Fibroblast of gingiva (primary cell): ENCODE data around the gene CLSTN3.
A peak's percentile ranks its signal among the peaks of the same experiment; 100 is the strongest.
"Not testable (repeated sequence)": the region's sequence is repeated elsewhere in the genome, so short reads cannot be mapped to it uniquely, and the experiment has no call there.

Experiments used
- DNase-seq: peaks from one replicate; pipeline ENCODE4 v3.0.0-alpha.2; 2011; ENCODE audit warnings: low read depth

The CLSTN3 gene

DNA sequence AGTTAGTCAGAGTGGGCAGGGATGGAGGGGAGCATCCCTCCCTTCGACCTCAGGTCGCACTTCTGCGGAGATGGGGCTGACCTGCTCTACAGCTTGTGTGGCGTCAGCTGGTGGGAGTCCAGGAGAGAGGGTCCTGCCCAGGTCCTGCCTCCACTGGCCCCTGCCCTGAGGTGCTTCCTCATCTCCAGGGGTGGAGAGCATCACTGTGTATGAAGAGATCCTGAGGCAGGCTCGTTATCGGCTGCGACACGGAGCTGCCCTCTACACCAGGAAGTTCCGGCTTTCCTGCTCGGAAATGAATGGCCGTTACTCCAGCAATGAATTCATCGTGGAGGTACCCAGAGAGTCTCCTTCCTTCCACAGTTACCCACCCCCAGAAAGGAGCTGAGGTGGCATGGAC lies 20.2 kb downstream of the CLSTN3 start:
- DNase-seq: no peak

DNA sequence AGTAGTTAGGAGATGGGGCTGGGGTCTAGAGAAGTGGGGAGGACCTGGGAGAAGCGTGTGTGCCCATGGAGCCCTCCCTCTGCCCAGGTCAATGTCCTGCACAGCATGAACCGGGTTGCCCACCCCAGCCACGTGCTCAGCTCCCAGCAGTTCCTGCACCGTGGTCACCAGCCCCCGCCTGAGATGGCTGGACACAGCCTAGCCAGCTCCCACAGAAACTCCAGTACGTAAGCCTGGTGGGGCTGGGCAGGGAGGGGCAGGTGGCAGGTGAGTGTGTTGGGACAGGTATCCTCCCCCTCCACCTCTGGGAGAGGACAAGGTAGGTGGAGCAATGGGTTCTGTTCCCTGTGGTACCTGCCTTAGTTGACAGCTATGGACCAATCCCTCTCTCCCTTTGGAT lies 20.7 kb downstream of the CLSTN3 start:
- DNase-seq: no peak

DNA sequence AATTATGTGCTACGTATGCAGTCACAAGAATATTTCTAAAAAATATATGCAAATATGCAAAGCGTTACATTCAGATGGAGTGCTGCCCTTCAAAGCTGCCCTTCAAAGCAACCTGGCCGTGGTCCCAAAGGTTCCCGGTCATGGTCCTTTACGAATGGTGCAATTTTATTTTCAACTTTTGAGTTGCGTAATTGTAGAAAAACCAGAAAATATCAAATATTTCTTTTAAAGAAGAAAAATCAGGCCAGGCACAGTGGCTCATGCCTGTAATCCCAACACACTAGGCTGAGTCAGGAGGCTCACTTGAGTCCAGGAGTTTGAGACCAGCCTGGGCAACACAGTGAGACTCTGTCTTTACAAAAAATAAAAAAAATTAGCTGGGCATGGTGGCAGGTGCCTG lies 21.4 kb downstream of the CLSTN3 start:
- peak; percentile 25 for DNase-seq

DNA sequence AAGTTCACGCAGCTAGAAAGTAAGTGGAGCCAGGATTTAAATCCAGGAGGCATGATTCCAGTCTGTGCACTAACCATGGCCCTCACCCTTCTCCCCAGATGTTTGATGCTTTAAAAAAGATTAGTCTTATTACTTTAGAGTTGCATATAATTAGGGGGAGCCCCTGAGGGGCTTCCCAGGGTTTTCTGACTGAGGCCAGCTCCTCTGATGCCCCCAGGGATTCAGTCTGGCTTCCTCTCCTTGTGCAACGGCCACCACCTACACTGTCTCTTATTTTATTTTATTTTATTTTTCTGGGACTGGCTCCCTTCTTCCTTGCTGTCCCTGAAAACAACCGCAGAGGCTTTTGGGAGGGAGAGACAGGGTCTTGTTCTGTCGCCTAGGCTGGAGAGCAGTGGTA lies 22.6 kb downstream of the CLSTN3 start:
- DNase-seq: no peak

DNA sequence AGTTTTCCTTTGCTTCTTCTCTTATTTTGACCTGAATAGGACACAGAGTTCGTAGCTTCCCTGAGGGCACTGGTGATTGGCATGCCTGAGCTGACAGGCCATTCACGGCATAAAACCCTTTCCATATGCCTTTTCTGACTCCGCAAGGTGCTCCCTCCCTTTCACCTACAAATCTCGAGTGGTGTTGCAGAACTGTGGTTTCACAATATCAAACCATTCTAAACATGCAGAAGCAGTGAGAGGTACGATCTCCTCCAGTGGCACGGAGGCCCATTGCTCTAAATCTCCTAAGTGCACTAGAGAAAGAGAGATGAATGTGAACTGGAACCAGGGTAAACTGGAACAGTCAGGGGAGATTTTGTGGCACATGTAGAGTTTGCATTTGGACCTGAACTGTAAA lies 23.9 kb downstream of the CLSTN3 start:
- no peak for DNase-seq

DNA sequence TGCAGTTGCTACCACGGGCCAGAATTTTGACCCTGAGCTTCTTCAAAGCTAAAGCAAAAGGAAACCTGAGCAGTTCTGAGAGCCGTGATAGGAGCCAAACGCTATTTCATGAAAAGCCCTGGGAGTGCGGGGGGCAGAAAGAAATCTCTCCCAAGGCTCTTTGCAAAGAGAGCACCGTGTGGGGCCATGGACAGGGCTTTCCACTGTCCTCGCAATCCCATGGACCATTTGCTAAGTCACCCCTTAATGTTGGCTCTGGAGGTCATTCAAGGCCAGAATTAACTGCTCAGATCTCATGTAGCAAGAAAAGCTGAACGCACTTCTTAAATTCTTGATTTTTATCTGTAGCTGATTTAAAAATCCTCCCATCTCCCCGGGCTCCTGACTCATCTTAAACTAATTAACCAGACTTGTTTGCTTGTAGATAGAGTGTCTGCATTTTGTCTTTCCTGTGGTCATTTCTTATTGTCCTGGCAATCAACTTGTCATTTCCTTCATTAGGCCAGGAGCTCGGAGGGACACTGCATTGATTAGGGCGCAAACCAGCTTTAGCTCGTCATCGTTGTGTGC lies 24.8 kb downstream of the CLSTN3 start:
- no peak for DNase-seq

DNA sequence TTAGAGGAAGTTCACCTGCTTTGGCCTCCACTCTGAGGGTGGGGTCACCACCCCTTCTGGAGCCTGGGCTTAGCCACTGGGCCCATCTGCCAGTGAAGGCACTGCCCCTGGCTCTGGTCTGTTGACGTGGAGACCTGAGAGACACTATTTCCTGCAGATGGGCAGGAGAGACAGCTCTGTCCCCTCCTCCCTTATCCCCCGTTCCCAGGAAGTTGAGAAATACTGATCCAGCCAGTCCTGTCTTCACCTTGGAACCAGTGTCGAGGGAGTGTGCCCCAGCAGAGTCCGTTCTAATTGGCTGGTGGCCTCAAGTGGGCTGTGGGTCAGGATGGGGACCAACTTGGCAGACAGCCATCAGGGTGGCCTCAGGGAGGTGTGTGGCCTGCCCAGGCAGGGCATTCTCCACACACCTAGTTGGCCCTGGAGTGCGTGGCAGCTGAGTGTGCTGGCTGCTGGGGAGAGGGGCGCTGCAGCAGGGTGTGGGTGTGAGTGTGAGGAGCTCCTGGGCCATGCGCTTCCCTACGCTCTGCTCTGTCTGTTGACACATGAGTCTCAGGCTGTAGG lies 25.4 kb downstream of the CLSTN3 start:
- no peak for DNase-seq

DNA sequence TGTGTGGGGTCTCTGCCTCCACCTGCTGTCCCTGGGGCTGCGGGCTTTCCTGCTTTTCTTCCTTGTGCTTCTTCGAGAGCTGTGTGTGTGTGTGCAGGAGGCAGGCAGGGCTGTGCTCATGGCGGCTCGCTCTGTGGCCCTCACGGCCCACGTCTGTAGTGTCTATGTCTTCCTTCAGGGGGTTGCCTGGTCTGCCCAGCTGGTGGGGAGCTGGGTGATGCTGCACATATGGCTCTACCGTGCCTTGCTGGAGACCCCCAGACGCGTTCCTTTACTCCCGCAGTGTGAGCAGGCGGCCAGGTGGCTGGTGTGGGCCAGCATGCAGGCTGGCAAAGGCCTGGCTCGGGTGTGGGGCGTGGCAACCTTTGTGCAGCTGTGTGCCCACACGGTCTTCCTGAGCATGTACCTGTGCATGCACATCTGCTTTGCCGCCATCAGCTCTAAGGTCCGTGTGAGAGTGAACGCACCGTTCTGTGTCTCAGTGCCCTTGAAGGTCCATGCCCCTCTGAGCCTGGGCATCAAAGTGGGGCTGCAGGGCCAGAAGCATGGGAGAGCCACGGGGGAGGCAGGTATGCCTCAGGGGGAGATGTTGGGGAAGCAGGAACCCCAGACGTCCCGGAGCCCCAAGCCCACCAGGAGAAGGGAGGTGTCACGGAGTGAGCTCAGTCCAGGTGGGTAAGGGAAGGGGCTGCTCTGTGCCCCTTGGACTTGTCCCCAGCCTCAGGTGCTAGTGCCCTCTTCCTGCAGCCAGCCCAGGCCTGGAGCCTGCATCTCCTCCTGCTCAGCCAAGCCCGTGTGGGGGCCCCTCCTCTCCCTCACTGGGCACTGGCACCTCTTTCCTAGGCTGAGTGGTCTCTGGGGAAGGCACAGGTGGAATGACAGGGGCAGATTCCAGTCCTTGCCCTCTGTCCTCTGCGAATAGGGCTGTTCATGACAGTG lies 26.4 kb downstream of the CLSTN3 start:
- no peak for DNase-seq

DNA sequence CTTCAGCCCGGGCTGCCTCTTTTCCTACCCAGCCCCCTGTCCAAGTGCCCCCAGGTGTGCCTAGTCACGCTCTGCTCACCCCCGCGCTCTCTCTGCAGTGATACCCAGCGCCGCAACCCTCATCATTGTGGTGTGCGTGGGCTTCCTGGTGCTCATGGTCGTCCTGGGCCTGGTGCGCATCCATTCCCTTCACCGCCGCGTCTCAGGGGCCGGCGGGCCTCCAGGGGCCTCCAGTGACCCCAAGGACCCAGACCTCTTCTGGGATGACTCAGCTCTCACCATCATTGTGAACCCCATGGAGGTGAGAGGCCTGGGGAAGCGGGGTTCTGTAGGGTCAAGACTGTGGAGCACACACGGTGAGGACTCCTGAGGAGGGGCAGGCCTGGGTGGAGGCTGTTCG lies 27.2 kb downstream of the CLSTN3 start:
- no peak for DNase-seq

DNA sequence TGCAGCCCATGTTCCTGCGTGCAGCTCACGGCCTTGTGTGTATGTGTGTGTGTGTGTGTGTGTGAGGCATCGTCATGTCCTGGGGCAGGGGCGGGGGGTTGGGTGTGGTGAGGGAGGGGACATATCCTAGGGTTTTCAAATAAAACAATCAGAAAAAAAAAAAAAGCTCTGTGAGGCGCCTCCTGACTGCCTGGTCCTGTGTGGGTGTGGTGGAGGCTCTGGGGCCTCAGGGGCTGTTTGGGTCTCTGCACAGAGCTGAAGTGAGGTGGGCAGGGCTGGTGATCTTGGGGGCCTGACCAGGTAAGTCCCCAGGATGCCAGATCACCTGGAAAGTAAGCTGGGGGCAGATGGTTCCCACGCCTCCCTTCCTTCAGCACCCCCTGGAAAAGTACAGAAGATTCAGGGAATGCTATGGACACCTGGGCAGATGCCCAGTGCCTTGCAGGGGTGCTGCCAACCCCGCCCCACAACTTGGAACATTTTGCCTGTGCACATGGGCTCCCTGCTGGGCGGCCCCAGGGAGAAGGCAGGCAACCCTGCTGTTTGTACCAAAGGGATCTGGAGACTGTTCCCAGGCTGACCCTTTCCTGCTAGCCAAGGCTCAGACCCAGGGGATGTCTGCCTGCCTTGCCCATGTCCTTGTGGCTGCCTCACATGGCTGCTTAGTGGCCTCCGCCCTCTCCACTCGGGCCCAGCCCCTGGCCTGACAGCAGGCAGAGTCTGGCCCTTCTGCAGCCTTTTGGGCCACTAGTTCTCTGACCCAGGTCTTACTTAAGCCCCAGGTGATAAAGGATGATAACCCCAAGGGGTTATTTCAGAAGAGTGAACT lies 28.8 kb downstream of the CLSTN3 start:
- DNase-seq: peak; percentile 32

DNA sequence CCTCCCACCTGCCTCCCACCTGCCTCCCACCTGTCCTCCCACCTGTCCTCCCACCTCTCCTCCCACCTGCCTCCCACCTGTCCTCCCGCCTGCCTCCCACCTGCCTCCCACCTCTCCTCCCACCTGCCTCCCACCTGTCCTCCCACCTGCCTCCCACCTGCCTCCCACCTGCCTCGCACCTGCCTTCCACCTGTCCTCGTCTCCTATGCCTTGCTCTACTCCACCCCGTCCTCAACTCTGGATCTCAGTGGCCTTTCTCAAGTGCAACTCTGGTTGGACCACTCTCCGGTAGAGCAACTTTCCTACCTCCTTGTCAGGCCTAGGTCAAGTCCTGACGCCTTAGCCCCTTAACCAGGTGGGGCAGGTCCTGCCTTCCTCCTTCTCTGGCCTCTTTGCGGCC lies 30.0 kb downstream of the CLSTN3 start:
- no peak for DNase-seq

DNA sequence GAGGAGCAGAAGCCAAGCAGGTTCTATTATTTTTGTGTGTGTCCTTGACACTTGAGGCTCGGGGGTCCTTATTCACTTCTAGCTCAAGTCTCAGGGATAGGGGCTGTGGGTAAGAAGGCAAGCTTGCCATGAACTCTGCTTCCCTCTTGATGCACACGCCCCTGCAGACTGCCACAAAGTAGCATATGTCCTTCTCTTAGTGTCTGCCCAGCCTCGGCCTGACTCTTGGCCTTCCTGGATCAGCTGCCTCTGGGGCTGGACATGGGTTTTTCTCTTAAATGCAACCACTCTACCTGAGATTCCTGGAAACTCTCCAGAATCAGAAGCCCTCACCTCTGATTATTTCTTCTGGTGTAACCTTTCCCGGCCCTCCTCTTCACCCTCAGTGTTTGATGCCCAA lies 31.2 kb downstream of the CLSTN3 start:
- DNase-seq: no peak

DNA sequence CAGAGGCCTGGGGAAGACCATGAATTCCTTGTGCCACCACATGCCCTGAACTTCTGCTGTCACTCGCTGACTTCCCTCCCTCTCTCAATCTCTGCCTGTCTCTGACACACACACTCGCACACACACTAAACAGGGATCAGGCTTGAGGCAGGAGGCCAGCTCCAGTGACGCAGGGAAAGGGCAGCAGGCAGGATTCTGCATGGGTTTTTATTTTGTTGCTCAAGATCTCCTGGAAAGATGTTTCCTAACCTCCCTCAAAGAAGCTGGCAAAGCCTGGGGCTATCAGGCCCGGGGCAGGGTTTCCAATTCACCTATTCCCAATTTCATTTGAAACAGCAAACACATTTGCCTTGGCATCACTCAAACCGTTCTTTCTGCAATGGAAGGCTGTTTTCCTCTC lies 31.6 kb downstream of the CLSTN3 start:
- DNase-seq: peak; percentile 95

DNA sequence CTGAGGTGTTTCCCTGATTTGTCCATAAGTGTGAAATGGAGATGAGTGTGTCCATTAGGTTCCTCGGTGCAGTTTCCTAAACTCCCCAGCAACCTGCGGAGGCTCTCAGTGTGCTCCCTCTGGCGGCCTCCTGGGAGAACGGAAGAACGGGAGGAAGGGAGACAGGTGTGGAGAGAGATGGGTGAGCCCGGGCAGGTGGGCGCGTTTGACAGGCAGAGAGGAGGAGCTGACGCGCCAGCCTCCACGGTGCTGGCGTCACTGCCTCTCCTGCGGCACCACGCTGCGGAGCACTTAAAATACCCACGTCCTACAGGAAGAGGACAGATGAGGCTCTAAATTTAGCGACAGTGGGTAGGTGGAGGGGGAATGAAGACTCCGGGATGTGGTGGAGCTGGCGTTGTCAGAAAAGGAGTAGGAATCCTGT lies 32.5 kb downstream of the CLSTN3 start:
- no peak for DNase-seq

DNA sequence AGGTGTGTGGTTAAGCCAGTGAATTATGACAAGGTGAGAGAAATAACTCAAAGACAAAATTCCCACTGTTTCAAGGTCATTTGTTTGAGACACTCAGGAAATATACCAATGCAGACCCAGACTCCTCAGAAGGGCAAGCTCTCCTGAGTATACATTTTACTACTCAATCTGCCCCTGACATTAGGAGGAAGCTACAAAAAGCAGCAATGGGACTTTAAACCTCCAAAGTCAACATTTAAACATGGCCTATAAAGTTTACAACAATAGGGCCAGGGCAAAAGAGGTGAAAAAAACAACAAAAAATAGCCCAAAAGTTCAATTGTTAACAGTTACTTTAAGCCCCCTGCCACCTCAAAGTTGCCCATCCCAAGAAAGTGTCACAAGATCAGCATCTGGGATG lies 39.8 kb downstream of the CLSTN3 start:
- DNase-seq: no peak

DNA sequence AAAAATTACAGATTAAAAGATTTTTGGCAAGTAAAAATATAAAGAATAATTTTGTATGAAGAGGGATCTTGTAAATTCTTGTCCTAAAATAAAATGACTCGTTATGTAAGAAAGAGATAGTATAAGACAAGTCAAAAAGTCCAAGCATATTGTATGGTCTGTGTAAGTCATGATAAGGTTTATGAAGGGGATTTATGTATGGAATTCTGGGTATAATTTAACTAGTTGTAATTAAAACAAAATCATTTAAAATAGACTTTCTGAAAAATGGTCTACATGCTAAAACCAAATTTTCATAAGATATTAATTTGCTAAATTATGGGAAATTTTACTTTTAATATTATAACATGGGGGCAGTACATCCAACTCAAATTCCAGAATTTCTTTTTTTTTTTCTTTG lies 41.7 kb downstream of the CLSTN3 start:
- no peak for DNase-seq

DNA sequence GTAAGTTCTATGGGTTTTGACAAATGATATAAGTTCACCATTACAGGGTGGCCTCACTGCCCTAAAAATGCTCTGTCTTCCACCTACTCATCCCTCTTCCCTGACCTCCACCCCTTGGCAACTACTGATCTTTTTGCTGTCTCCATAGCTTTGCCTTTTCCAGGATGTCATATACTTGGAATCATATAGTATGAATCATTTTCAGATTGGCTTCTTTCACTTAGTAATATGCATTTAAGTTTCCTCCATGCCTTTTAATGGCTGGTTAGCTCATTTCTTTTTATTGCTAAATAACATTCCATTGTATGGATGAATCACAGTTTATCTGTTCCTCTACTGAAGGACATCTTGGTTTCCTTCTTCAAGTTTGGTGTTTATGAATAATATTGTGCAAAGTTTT lies 45.3 kb downstream of the CLSTN3 start:
- no peak for DNase-seq

DNA sequence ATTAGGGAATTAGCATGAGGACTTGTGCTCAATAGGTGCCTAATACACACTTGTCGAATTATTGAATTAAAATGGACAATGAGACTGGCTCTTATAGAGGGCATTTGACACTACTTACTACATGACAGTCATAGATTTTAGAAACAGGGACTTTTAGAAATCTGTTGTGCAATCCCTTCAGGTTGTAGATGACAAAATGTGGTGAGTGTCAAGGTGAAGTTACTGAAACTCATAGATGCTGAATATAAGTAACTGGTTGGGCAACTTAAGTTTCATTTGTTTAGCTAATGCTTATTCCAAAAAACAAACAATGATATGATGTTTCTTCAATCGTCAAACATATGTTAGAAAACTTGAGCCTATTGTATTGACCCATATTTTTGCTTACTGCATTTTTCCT lies 46.4 kb downstream of the CLSTN3 start:
- no peak for DNase-seq

DNA sequence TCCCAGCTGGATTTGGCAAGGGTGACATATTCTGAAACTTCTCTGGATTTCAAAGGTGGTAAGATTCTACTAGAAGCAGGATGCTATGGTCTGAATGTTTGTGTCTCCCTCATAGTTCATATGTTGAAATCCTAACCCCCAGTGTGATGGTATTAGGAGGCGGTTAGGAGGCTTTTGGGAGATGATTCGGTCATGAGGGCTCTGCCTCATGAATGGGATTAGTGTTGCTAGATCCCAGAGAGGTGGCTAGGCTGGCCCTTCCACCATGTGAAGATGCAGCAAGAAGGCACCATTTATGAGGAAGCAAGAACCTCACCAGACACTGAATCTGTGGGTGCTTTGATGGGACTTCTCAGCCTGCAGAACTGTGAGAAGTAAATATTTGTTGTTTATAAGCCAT lies 48.3 kb downstream of the CLSTN3 start:
- DNase-seq: no peak

DNA sequence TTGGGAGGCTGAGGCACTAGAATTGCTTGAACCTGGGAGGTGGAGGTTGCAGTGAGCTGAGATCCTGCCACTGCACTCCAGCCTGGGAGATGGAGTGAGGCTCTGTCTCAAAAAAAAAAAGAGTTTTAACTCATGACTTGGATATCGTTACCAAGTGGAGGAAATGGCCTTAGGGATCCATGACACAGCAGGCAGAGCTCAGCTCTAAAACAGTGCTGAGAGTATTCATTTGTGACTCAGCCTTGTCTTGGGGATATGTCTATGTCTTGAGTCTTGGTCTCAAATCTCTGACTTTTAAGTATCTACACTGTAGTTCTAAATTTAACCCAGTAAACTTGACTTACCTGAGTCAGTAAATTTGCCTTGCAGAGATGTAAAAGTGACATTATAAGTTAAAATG lies 50.5 kb downstream of the CLSTN3 start:
- no peak for DNase-seq

DNA sequence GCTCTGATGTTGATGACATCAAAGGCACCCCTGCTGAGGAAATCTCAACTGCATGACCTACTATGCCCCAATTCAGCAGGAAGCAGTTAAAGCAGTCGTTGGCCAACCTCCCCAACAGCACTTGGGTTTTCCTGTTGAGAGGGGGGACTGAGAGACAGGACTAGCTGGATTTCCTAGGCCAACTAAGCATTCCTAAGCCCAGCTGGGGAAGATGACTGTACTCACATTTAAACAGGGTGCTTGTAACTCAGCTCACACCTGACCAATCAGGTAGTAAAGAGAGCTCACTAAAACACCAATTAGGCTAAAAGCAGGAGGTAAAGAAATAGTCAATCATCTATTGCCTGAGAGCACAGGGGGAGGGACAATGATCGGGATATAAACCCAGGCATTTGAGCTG lies 55.9 kb downstream of the CLSTN3 start:
- not testable (repeated sequence) for DNase-seq

DNA sequence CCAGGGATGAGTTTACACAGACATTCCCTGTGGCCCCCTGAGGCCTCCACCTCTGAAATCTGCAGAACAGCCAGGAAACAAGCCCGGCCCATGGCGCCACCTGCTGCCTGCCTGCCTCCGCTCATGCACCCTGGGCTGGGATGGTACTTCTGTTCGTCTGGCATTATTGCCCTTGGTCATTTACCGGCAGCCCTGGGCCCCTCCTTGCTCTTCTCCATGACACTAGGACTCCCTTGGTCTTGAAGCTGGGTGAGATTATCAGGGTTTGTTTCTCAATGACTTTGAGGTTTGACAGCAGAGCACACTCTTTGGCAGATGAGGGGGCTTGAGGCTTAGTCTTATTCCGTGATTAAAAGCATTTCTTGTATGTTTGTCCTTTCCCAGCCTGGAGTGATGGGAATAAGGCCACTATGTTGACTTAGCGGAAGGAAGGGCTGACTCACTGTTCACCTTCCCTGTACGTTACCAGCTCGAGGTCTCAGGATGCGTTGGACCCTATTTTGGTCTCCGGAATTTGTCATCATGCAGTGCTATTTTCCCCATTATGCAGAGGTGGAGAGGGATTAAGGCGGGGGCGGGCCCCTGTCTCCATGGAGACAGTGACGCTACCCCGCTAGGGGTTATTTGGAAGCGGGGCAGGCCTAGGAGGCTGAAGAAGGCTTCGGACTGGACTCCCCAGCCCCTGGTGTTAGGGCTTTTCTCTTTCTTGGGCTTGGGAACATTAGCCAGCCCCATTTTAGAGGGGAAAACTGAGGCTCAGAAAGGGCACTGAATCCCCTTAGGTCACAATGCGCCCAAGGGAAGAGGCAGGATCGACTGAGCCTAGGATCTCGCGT lies 58.6 kb downstream of the CLSTN3 start:
- peak; percentile 66 for DNase-seq
